Endothelial cell of umbilical vein (primary cell): Measurements from ENCODE around the gene CNBD2. TPM values are rescaled to one million over a fixed set of nuclear protein-coding genes. Genes with fewer than 3 reads are reported as not detected.
"Not testable (repeated sequence)": the region's sequence is repeated elsewhere in the genome, so short reads cannot be mapped to it uniquely, and the experiment has no call there.

Experiments
- BruUV-seq: library from RNA; stranded (reverse); fragments of 400-500 nt; replicated peaks from 2 replicates; lab custom pipeline; 2021; lab: Mats Ljungman, UMichigan
- CTCF ChIA-PET: fragments of 300-600, 350-600 bp; sonication (Branson Sonifier 250); formaldehyde crosslinking; loops from one replicate; lab custom pipeline; 2021; ENCODE audit warnings: antibody characterized with exemption, inconsistent platforms; lab: Charles Lee
- POLR2A ChIA-PET: fragments of 300-600, 350-600 bp; sonication (Branson Sonifier 250); formaldehyde crosslinking; loops from one replicate; lab custom pipeline; 2021; ENCODE audit warnings: antibody characterized with exemption, inconsistent platforms; lab: Charles Lee
- DNase-seq: peaks from one replicate; pipeline ENCODE4 v3.0.0-alpha.2; 2011; ENCODE audit warnings: low read depth, low spot score
- FAIRE-seq: peaks from 2 replicates; lab custom pipeline; 2011; peaks lifted over from hg19 to GRCh38; lab: Jason Lieb, UNC
- H2AFZ ChIP-seq: 2 replicates; pipeline ENCODE4 v1.6.0; 2012; ENCODE audit warnings: low read depth, low read length, control low read depth, inconsistent platforms
- H3K27ac ChIP-seq: 2 replicates; pipeline ENCODE4 v1.5.1; 2011; ENCODE audit warnings: low read depth, mild to moderate bottlenecking, control low read depth, low read length, moderate library complexity; ENCODE audit not compliant: insufficient read depth
- H3K27me3 ChIP-seq, 2 experiments: 2 replicates each; pipeline versions ENCODE4 v1.6.0 to v1.6.1; 2011; ENCODE audit warnings: low read length in 2 of 2, mixed read lengths in 1 of 2; ENCODE audit not compliant: control insufficient read depth in 2 of 2, insufficient read depth in 2 of 2
- H3K36me3 ChIP-seq, 2 experiments: 2 replicates in 1 of 2; 3 replicates in 1 of 2; pipeline ENCODE4 v1.5.1; 2011; ENCODE audit warnings: low read length in 2 of 2, mild to moderate bottlenecking in 1 of 2, moderate library complexity in 1 of 2; ENCODE audit not compliant: control insufficient read depth in 2 of 2, insufficient read depth in 2 of 2; ENCODE audit errors: extremely low read depth in 1 of 2
- H3K4me1 ChIP-seq: 3 replicates; pipeline ENCODE4 v1.5.1; 2011; ENCODE audit warnings: mild to moderate bottlenecking, low read length; ENCODE audit not compliant: control insufficient read depth, insufficient read depth; ENCODE audit errors: extremely low read depth
- H3K4me2 ChIP-seq: 2 replicates; pipeline ENCODE4 v1.6.1; 2011; ENCODE audit warnings: low read length, control low read depth, mixed read lengths; ENCODE audit not compliant: insufficient read depth
- H3K4me3 ChIP-seq, 3 experiments: fragments of 200-600 bp in 1 of 3; sonication (generic), shearing (Covaris generic) in 1 of 3; replicated peaks in 1 of 3; 2 replicates each; pipeline ENCODE4 v1.5.1; 2011 to 2016; ENCODE audit warnings: control low read depth in 3 of 3, low read length in 3 of 3, mild to moderate bottlenecking in 2 of 3, inconsistent platforms in 1 of 3, low read depth in 1 of 3, moderate library complexity in 1 of 3; ENCODE audit not compliant: insufficient read depth in 1 of 3
- H3K79me2 ChIP-seq: 2 replicates; pipeline ENCODE4 v1.6.0; 2012; ENCODE audit warnings: low read length, inconsistent platforms; ENCODE audit not compliant: control insufficient read depth, insufficient read depth
- H3K9ac ChIP-seq: replicated peaks from 2 replicates; pipeline ENCODE3; 2011; ENCODE audit warnings: low read length, control low read depth; ENCODE audit not compliant: insufficient read depth; ENCODE audit errors: extremely low read depth
- H3K9me1 ChIP-seq: replicated peaks from 3 replicates; pipeline ENCODE4 v1.6.0; 2011; ENCODE audit warnings: mild to moderate bottlenecking, low read length; ENCODE audit not compliant: control insufficient read depth, insufficient read depth; ENCODE audit errors: extremely low read depth
- H3K9me3 ChIP-seq: replicated peaks from 2 replicates; pipeline ENCODE4 v1.5.1; 2012; ENCODE audit warnings: low read length, inconsistent platforms; ENCODE audit not compliant: control insufficient read depth, insufficient read depth
- H4K20me1 ChIP-seq: replicated peaks from 2 replicates; pipeline ENCODE3; 2011; ENCODE audit warnings: mild to moderate bottlenecking, low read length; ENCODE audit not compliant: control insufficient read depth, insufficient read depth; ENCODE audit errors: extremely low read depth
- EZH2 ChIP-seq: IDR thresholded peaks from 2 replicates; pipeline ENCODE4 v1.6.1; 2012; ENCODE audit warnings: borderline replicate concordance, low read depth, mild to moderate bottlenecking, moderate library complexity, low read length, inconsistent platforms; ENCODE audit not compliant: severe bottlenecking
- FOS ChIP-seq: IDR thresholded peaks from 2 replicates; pipeline ENCODE4 v1.6.1; 2011; ENCODE audit warnings: mild to moderate bottlenecking, low read length, moderate library complexity, borderline replicate concordance; ENCODE audit not compliant: insufficient read depth
- GATA2 ChIP-seq: IDR thresholded peaks from 2 replicates; pipeline ENCODE4 v1.7.0; 2011; ENCODE audit warnings: low read depth, mild to moderate bottlenecking, moderate library complexity, mixed read lengths, low read length; ENCODE audit not compliant: insufficient read length, insufficient read depth
- JUN ChIP-seq: IDR thresholded peaks from 2 replicates; pipeline ENCODE4 v1.6.1; 2011; ENCODE audit warnings: borderline replicate concordance, low read depth; ENCODE audit not compliant: insufficient read length, insufficient read depth
- MYC ChIP-seq: IDR thresholded peaks from one replicate; pipeline ENCODE4 v1.6.1; 2011; ENCODE audit warnings: mild to moderate bottlenecking, low read depth, low read length
- POLR2A ChIP-seq: IDR thresholded peaks from 2 replicates; pipeline ENCODE4 v1.6.1; 2012; ENCODE audit warnings: low read depth, mild to moderate bottlenecking, control low read depth, low read length
- POLR2AphosphoS5 ChIP-seq: IDR thresholded peaks from 2 replicates; pipeline ENCODE4 v1.6.1; 2012; ENCODE audit warnings: low read depth, mild to moderate bottlenecking, control low read depth, low read length, moderate library complexity; ENCODE audit not compliant: insufficient read depth
- dilution Hi-C: fragments of 300-500 bp; cut with MboI; formaldehyde crosslinking; loops from one replicate; pipeline ENCODE4 v1.15.0; 2019; ENCODE audit warnings: low sequenced_read_pairs; ENCODE audit not compliant: extremely low pct_ligation_motif_present
- intact Hi-C: fragments of 100-400 bp; cut with micrococcal nuclease; formaldehyde crosslinking; loops from one replicate; pipeline ENCODE4 v1.10.0; 2022
- polyA plus RNA-seq, 4 experiments: library from polyadenylated mRNA; depleted of rRNA in 3 of 4; stranded (reverse) in 3 of 4; unstranded in 1 of 4; fragments of >200 nt; gene quantifications; 2 replicates each; pipeline versions ENCODE4 v1.2.1 to v1.2.3, GENCODE V29; 2011 to 2012; ENCODE audit warnings: missing spikeins in 1 of 4
- total RNA-seq: library from RNA; stranded (reverse); gene quantifications from 2 replicates; pipeline ENCODE4 v1.2.3, GENCODE V29; 2021
- TF ChIP-seq, protein P1 (sequence below), 2 donors: IDR thresholded peaks; 1 replicate in 1 of 2; 2 replicates in 1 of 2; pipeline ENCODE4 v1.5.1; 2011; ENCODE audit warnings: low read length in 2 of 2, mild to moderate bottlenecking in 2 of 2, moderate library complexity in 2 of 2, control low read depth in 1 of 2, inconsistent platforms in 1 of 2, low read depth in 1 of 2; ENCODE audit not compliant: insufficient read depth in 1 of 2; ENCODE audit errors: extremely low read depth in 1 of 2
- TF ChIP-seq, protein P2 (sequence below): IDR thresholded peaks from 2 replicates; pipeline ENCODE4 v1.6.1; 2011; ENCODE audit not compliant: insufficient read depth, insufficient read length

The CNBD2 gene
- total and polyA plus RNA-seq, 2 donors (not counting 3 experiments of a cell fraction or from before 2014, with no cell fraction given), result 4.9 to 7.5 TPM

DNA sequence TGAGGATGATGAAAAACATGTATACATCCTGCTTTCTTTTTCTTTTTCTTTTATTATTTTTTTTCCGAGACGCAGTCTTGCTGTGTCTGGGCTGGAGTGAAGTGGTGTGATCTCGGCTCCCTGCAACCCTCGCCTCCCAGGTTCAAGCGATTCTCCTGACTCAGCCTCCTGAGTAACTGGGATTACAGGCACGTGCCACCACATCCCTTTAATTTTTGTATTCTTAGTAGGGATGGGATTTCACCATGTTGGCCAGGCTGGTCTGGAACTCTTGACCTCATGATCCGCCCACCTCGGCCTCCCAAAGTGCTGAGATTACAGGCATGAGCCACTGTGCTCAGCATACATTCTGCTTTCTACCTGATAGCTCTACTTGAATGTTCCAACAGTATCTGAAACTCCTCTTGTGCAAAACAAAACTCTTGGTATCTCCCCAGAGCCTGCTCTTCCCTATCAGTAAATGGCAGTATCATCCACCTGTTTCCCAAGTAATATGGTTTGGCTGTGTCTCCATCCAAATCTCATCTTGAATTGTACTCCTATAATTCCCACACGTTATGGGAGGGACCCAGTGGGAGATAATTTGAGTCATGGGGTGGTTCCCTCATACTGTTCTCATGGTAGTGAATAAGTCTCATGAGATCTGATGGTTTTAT is 85.6 kb downstream of the CNBD2 start:
- H3K9ac ChIP-seq, H3K9me1 ChIP-seq, H3K4me3 ChIP-seq, H2AFZ ChIP-seq, H3K4me1 ChIP-seq, DNase-seq, BruUV-seq, H3K9me3 ChIP-seq, FAIRE-seq, H3K4me2 ChIP-seq, H4K20me1 ChIP-seq, H3K36me3 ChIP-seq, dilution Hi-C loops, H3K27ac ChIP-seq, H3K27me3 ChIP-seq, POLR2A ChIA-PET: not testable (repeated sequence)
- CTCF ChIA-PET, result interaction anchor here (1.4 kb wide), 1 partner anchor 84 kb away, joined by 4 read pairs; no protein-coding TSS in a partner anchor
- intact Hi-C loops, result loop anchor here (5.0 kb wide), 2 partner anchors 38 to 83 kb away; no protein-coding TSS in a partner anchor
- peaks cover 13% of the 10 kb centered on the region for H3K79me2 ChIP-seq

DNA sequence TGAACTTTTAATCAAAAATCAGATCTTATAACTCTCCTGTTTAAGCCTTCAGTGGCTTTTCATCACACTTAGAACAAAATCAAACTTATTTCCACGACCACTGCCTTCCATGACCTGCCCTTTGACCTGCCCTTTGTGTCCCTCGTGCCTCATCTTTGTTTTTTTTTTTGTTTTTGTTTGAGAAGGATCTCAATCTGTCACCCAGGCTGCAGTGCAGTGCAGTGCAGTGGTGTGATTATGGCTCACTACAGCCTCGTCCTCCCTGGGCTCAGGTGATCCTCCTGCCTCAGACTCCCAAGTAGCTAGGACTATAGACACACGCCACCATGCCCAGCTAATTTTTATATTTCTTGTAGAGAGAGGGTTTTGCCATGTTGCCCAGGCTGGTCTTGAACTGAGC is 86.8 kb downstream of the CNBD2 start:
- intact Hi-C loops (no loop called here), dilution Hi-C loops (no loop called here)
- no peak overlapping the region for H3K27ac ChIP-seq
- H3K4me3 ChIP-seq, result no peak overlapping the region
- peaks cover 6% of the 10 kb centered on the region for H3K79me2 ChIP-seq
- H2AFZ ChIP-seq, result no peak overlapping the region
- peaks cover 3% of the 10 kb centered on the region for H3K4me1 ChIP-seq
- no peaks in the 10 kb centered on the region for H3K9me1 ChIP-seq
- H3K9ac ChIP-seq, result no peak overlapping the region
- DNase-seq (no peak), FAIRE-seq (no peak)
- H3K27me3 ChIP-seq, result no peaks in the 10 kb centered on the region
- no peaks in the 10 kb centered on the region for H4K20me1 ChIP-seq
- no peak for TF ChIP-seq MYC
- TF ChIP-seq, protein P1, sequence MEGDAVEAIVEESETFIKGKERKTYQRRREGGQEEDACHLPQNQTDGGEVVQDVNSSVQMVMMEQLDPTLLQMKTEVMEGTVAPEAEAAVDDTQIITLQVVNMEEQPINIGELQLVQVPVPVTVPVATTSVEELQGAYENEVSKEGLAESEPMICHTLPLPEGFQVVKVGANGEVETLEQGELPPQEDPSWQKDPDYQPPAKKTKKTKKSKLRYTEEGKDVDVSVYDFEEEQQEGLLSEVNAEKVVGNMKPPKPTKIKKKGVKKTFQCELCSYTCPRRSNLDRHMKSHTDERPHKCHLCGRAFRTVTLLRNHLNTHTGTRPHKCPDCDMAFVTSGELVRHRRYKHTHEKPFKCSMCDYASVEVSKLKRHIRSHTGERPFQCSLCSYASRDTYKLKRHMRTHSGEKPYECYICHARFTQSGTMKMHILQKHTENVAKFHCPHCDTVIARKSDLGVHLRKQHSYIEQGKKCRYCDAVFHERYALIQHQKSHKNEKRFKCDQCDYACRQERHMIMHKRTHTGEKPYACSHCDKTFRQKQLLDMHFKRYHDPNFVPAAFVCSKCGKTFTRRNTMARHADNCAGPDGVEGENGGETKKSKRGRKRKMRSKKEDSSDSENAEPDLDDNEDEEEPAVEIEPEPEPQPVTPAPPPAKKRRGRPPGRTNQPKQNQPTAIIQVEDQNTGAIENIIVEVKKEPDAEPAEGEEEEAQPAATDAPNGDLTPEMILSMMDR (IDR thresholded peaks at IDR 0.05; ENCODE audit: extremely low read depth in 1 of 2, insufficient read depth in 1 of 2, low read depth in 1 of 2, low read length in 2 of 2), result no peak
- no peak for TF ChIP-seq JUN
- TF ChIP-seq, protein P2, sequence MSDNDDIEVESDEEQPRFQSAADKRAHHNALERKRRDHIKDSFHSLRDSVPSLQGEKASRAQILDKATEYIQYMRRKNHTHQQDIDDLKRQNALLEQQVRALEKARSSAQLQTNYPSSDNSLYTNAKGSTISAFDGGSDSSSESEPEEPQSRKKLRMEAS, result no peak
- TF ChIP-seq FOS, result no peak
- TF ChIP-seq POLR2A, result no peak
- TF ChIP-seq POLR2AphosphoS5, result no peak
- no peak for TF ChIP-seq GATA2
- no peak for TF ChIP-seq EZH2
- ChIA-PET POLR2A (no interaction called here), CTCF (interaction anchor here (0.9 to 2.8 kb wide), 3 partner anchors 10 to 83 kb away, joined by 3 to 13 read pairs (median 5); no protein-coding TSS in a partner anchor)
- no peaks in the 10 kb centered on the region for H3K9me3 ChIP-seq
- no peaks in the 10 kb centered on the region for H3K36me3 ChIP-seq
- BruUV-seq, result no TSS peak
- no peak overlapping the region for H3K4me2 ChIP-seq
